HepG2 (cell line): ENCODE measurements around the gene ZFHX3. TPM values are rescaled to one million over a fixed set of nuclear protein-coding genes. Genes with fewer than 3 reads are reported as not detected.

Experiments used
- ATAC-seq: fragments of 200-7000 bp; cut with Tn5 transposase; 3 replicates; pipeline ENCODE4 v1.9.1; 2020; ENCODE audit warnings: mild to moderate bottlenecking, moderate library complexity
- BruUV-seq: library from RNA; stranded (reverse); fragments of 400-500 nt; replicated peaks from 2 replicates; lab custom pipeline; 2021; lab: Mats Ljungman, UMichigan
- CTCF ChIA-PET: fragments of 300-600 bp; formaldehyde crosslinking; extraction: SDS; loops from one replicate; lab custom pipeline; 2021; ENCODE audit warnings: low total read pairs, inconsistent platforms, low intra/inter-chr PET ratio; lab: Yijun Ruan, JAX
- POLR2A ChIA-PET: fragments of 350-600 bp; sonication (Branson Sonifier 250); formaldehyde crosslinking; loops from one replicate; lab custom pipeline; 2020; ENCODE audit warnings: antibody characterized with exemption, inconsistent platforms; lab: Yijun Ruan, JAX
- DNase-seq: peaks from one replicate; pipeline ENCODE4 v3.0.0-alpha.2; 2015; ENCODE audit warnings: low spot score
- FAIRE-seq: peaks from 3 replicates; lab custom pipeline; 2011; peaks lifted over from hg19 to GRCh38; lab: Jason Lieb, UNC
- H2AFZ ChIP-seq: one replicate; pipeline ENCODE4 v1.6.1; 2011; ENCODE audit warnings: low read length, inconsistent platforms
- H3K27ac ChIP-seq: fragments of 300-600 bp; 3 replicates; pipeline ENCODE4 v1.8.0; 2011; ENCODE audit warnings: mixed run types, mild to moderate bottlenecking, mixed read lengths, low read length, inconsistent platforms; ENCODE audit not compliant: insufficient read depth; ENCODE audit errors: extremely low read length
- H3K27me3 ChIP-seq, 2 experiments: fragments of 200-600 bp in 1 of 2; 2 replicates in 1 of 2; 3 replicates in 1 of 2; pipeline versions ENCODE4 v1.6.0 to v1.8.0; 2011; ENCODE audit warnings: low read length in 2 of 2, mild to moderate bottlenecking in 2 of 2, moderate library complexity in 2 of 2, inconsistent platforms in 1 of 2; ENCODE audit not compliant: insufficient read depth in 2 of 2, control insufficient read depth in 1 of 2
- H3K36me3 ChIP-seq, 2 experiments: fragments of 200-600 bp in 1 of 2; replicated peaks in 1 of 2; 2 replicates in 1 of 2; 3 replicates in 1 of 2; pipeline versions ENCODE4 v1.5.1 to v1.8.0; 2011; ENCODE audit warnings: low read length in 2 of 2, inconsistent platforms in 1 of 2; ENCODE audit not compliant: insufficient read depth in 2 of 2, control insufficient read depth in 1 of 2
- H3K4me1 ChIP-seq: 2 replicates; pipeline ENCODE4 v1.5.1; 2012; ENCODE audit warnings: low read length, inconsistent platforms; ENCODE audit not compliant: insufficient read depth
- H3K4me2 ChIP-seq: 2 replicates; pipeline ENCODE4 v1.6.0; 2011; ENCODE audit warnings: low read depth, low read length, inconsistent platforms
- H3K4me3 ChIP-seq, 3 experiments: fragments of 200-600 bp in 1 of 3; sonication (generic), shearing (Covaris generic) in 1 of 3; replicated peaks in 1 of 3; 2 replicates each; pipeline ENCODE4 v1.5.1; 2011 to 2016; ENCODE audit warnings: low read length in 3 of 3, inconsistent platforms in 2 of 3, low read depth in 2 of 3, mild to moderate bottlenecking in 2 of 3, control low read depth in 1 of 3, mixed read lengths in 1 of 3; ENCODE audit not compliant: insufficient read depth in 1 of 3
- H3K79me2 ChIP-seq: one replicate; pipeline ENCODE4 v1.6.1; 2011; ENCODE audit warnings: low read length, inconsistent platforms; ENCODE audit not compliant: insufficient read depth
- H3K9ac ChIP-seq: 2 replicates; pipeline ENCODE4 v1.6.0; 2011; ENCODE audit warnings: mild to moderate bottlenecking, low read depth, low read length, inconsistent platforms; ENCODE audit not compliant: insufficient read depth
- H3K9me3 ChIP-seq: 2 replicates; pipeline ENCODE4 v1.5.1; 2012; ENCODE audit warnings: mild to moderate bottlenecking, low read length
- H4K20me1 ChIP-seq: 2 replicates; pipeline ENCODE4 v1.6.0; 2011; ENCODE audit warnings: inconsistent platforms, mild to moderate bottlenecking, low read length, moderate library complexity; ENCODE audit not compliant: insufficient read depth
- CREB1 ChIP-seq, 2 experiments: fragments of 450-650 bp in 1 of 2; IDR thresholded peaks; 2 replicates each; pipeline ENCODE4 v1.6.1; 2016 to 2017; ENCODE audit warnings: control low read depth in 1 of 2, mild to moderate bottlenecking in 1 of 2, missing compliant biosample characterization in 1 of 2, missing genetic modification characterization in 1 of 2
- FOXJ3 ChIP-seq: sonication (generic); formaldehyde crosslinking; IDR thresholded peaks from 2 replicates; pipeline ENCODE4 v1.4.0; 2020; ENCODE audit warnings: missing genetic modification reagents, mild to moderate bottlenecking, borderline replicate concordance
- IKZF1 ChIP-seq: fragments of 450-650 bp; IDR thresholded peaks from 2 replicates; pipeline ENCODE4 v1.7.1; 2016
- RAD21 ChIP-seq: fragments of 450-650 bp; formaldehyde crosslinking; IDR thresholded peaks from 2 replicates; pipeline ENCODE4 v1.5.0; 2020; ENCODE audit warnings: mild to moderate bottlenecking
- SALL1 ChIP-seq: sonication (generic); formaldehyde crosslinking; IDR thresholded peaks from 2 replicates; pipeline ENCODE4 v1.8.0; 2022; ENCODE audit warnings: mild to moderate bottlenecking, missing genetic modification reagents
- SMC3 ChIP-seq: IDR thresholded peaks from 2 replicates; pipeline ENCODE4 v1.6.1; 2011; ENCODE audit warnings: low read length, improper control_type of control experiment
- STAG1 ChIP-seq: sonication (generic); formaldehyde crosslinking; IDR thresholded peaks from 2 replicates; pipeline ENCODE4 v1.4.0; 2020; ENCODE audit warnings: missing genetic modification reagents
- XRCC5 ChIP-seq: fragments of 200-400 bp; formaldehyde crosslinking; optimal IDR thresholded peaks from 2 replicates; pipeline ENCODE3; 2017; ENCODE audit warnings: mild to moderate bottlenecking, low read length
- ZMYM4 ChIP-seq: sonication (generic); formaldehyde crosslinking; IDR thresholded peaks from 2 replicates; pipeline ENCODE4 v1.8.1; 2023; ENCODE audit warnings: mild to moderate bottlenecking, missing genetic modification reagents
- ZNF747 ChIP-seq: sonication (generic); formaldehyde crosslinking; IDR thresholded peaks from 2 replicates; pipeline ENCODE4 v1.8.1; 2023; ENCODE audit warnings: missing genetic modification reagents, mild to moderate bottlenecking, borderline replicate concordance
- ZNF775 ChIP-seq: sonication (generic); formaldehyde crosslinking; IDR thresholded peaks from 2 replicates; pipeline ENCODE4 v1.4.0; 2020; ENCODE audit warnings: missing genetic modification reagents, mild to moderate bottlenecking, moderate library complexity, borderline replicate concordance
- WGBS: methylation state at CpG from one replicate; pipeline ENCODE4 v1.1.6; 2017; ENCODE audit warnings: low lambda C conversion rate; 5-methylcytosine and 5-hydroxymethylcytosine counted together
- in situ Hi-C: cut with HindIII; loops from 2 replicates; pipeline ENCODE4 v1.10.0; 2017; ENCODE audit warnings: low pct_unique_long_range_greater_than_20kb; ENCODE audit not compliant: extremely low pct_ligation_motif_present
- intact Hi-C: fragments of 100-400 bp; cut with micrococcal nuclease; formaldehyde crosslinking; loops from one replicate; pipeline ENCODE4 v1.10.0; 2022; ENCODE audit not compliant: unreplicated experiment
- polyA plus RNA-seq, 8 experiments: library from polyadenylated mRNA; depleted of rRNA in 3 of 8; stranded (reverse) in 7 of 8; unstranded in 1 of 8; fragments of >200 nt; fragmentation: Illumina TruSeq in 4 of 8; extraction: Trizol in 4 of 8; gene quantifications; 2 replicates each; pipeline versions ENCODE4 v1.2.1 to v1.2.3, GENCODE V29; 2011 to 2016; ENCODE audit warnings: low read depth in 4 of 8, missing spikeins in 1 of 8, mixed read lengths in 1 of 8; ENCODE audit not compliant: insufficient read depth in 1 of 8
- total RNA-seq, 5 experiments: library from RNA; depleted of rRNA; stranded (reverse); fragments of >200 nt; fragmentation: Illumina TruSeq; extraction: Trizol; gene quantifications; 2 replicates each; pipeline ENCODE4 v1.2.3, GENCODE V29; 2016; ENCODE audit warnings: low read depth in 1 of 5
- TF ChIP-seq, protein P1 (sequence below), 2 experiments: sonication (generic) in 1 of 2; formaldehyde crosslinking in 1 of 2; IDR thresholded peaks; 2 replicates each; pipeline versions ENCODE4 v1.4.0 to v1.6.1; 2018 to 2020; ENCODE audit warnings: missing genetic modification reagents in 2 of 2, borderline replicate concordance in 1 of 2, low read depth in 1 of 2, mild to moderate bottlenecking in 1 of 2, missing biosample characterization in 1 of 2
- TF ChIP-seq, protein P2 (sequence below): sonication (generic); formaldehyde crosslinking; IDR thresholded peaks from 2 replicates; pipeline ENCODE4 v1.5.0; 2020; ENCODE audit warnings: mild to moderate bottlenecking, missing genetic modification reagents, moderate library complexity

Gene ZFHX3
- total and polyA plus RNA-seq, 2 of the 13 experiments (the other 11 are each of a cell fraction or from before 2014, with no cell fraction given), result 5.0 to 6.0 TPM

DNA sequence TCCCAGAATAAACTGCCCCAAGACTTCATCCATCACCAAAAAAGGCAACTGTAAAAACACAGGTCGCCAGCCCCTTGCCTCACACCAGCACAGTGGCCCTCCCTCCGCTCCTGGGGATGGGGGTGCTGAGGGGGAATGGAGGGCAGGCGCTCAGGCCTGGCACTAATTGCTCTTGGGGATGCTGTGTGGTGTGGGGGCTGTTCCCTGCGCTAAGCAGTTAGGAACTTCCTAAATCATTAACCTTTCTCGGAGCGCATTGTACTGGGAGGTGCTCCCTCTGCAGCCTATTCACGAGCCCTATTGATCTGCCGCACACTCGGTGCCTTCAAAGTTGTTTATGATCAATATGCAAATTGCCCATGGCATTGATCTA, 199.9 kb downstream of the ZFHX3 start:
- H2AFZ ChIP-seq, result no peak overlapping the region
- H4K20me1 ChIP-seq, result peaks cover 4% of the 10 kb centered on the region; the same call in 1 of the 2 replicates
- no peak for FAIRE-seq
- H3K4me1 ChIP-seq, result no peaks in the 10 kb centered on the region
- no peak for ATAC-seq
- CTCF ChIA-PET, result no interaction called here
- no peak for TF ChIP-seq ZNF747
- TF ChIP-seq, all 625 proteins: peak for 0
- Histone ChIP-seq H3K27me3 (no peaks in the 10 kb centered on the region), H3K79me2 (peaks cover 2% of the 10 kb centered on the region), H3K36me3 (peaks cover 8 to 43% of the 10 kb centered on the region in 2 experiments), H3K4me2 (no peak overlapping the region), H3K9ac (no peak overlapping the region), H3K27ac (no peak overlapping the region), H3K9me3 (no peaks in the 10 kb centered on the region), H3K4me3 (no peak overlapping the region)
- BruUV-seq, result no TSS peak
- DNase-seq, result no peak
- WGBS, result 97% methylated on average over 9 of the region's 9 CpGs
- POLR2A ChIA-PET, result no interaction called here
- in situ Hi-C loops (loop anchor here (25.0 kb wide), 1 partner anchor 336 kb away; no protein-coding TSS in a partner anchor), intact Hi-C loops (no loop called here)

DNA sequence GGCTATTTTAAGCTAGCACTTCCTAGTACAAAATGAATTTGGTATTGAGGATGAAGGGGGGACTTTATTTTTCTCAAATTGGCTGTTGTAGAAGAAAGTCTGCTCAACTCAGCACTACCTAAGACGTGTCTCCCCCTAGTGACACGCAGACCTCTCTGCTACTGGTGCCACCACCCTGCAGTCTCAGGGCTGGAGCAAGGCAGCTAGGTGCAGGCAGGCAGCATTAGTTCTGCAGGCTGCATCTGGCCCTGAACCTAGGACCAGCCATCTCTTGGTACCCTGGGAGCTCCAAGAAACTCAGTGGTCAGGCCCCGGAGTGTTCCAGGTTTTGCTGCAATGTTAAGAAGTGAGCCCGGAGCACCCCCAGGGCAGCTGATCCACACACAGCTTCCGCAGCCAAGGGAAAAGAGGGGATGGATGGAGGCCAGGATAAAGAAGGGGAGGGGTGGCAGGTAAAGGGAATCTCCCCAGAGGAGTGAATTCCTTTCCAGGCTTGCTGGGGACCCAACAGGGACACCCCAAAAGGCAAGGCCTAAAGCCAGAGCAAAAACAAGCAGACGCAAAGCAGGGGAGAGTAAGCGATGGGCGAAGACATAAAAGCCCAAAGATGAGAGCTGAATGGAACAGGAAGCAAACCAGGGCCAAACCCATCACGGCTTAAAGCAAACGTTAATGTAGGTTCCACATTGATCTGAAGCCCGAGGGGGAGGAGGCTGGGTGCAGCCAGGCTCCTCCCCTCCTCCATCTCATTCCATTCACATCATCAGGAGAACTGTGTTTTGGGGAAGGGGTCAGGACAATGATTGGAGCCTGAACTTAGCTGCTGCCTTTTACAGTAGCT, 200.5 kb downstream of the ZFHX3 start:
- peak; percentile 50 for FAIRE-seq
- Histone ChIP-seq H3K27me3 (no peaks in the 10 kb centered on the region), H3K79me2 (peaks cover 2% of the 10 kb centered on the region), H3K4me2 (no peak overlapping the region), H3K4me3 (no peak overlapping the region), H3K27ac (no peak overlapping the region), H4K20me1 (peaks cover 4% of the 10 kb centered on the region; the same call in 1 of the 2 replicates), H3K9ac (no peak overlapping the region), H3K36me3 (peaks cover 8 to 39% of the 10 kb centered on the region in 2 experiments), H2AFZ (no peak overlapping the region), H3K4me1 (no peaks in the 10 kb centered on the region), H3K9me3 (no peaks in the 10 kb centered on the region)
- TF ChIP-seq XRCC5 (peak; percentile 39), ZNF775 (CRISPR knock-in tag) (no peak), CREB1 (IDR thresholded peaks at IDR 0.05) (no peak), CREB1 (CRISPR knock-in tag; IDR thresholded peaks at IDR 0.05) (no peak), SMC3 (peak; percentile 59), RAD21 (CRISPR knock-in tag) (0 out of 2 replicates have a peak, but pooled peaks have one; percentile 33), STAG1 (CRISPR knock-in tag) (peak; percentile 69), ZMYM4 (CRISPR knock-in tag) (no peak), SALL1 (CRISPR knock-in tag) (no peak), FOXJ3 (no peak), IKZF1 (no peak)
- TF ChIP-seq, protein P1, sequence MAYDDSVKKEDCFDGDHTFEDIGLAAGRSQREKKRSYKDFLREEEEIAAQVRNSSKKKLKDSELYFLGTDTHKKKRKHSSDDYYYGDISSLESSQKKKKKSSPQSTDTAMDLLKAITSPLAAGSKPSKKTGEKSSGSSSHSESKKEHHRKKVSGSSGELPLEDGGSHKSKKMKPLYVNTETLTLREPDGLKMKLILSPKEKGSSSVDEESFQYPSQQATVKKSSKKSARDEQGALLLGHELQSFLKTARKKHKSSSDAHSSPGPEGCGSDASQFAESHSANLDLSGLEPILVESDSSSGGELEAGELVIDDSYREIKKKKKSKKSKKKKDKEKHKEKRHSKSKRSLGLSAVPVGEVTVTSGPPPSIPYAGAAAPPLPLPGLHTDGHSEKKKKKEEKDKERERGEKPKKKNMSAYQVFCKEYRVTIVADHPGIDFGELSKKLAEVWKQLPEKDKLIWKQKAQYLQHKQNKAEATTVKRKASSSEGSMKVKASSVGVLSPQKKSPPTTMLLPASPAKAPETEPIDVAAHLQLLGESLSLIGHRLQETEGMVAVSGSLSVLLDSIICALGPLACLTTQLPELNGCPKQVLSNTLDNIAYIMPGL (CRISPR knock-in tag; IDR thresholded peaks at IDR 0.05; ENCODE audit: borderline replicate concordance in 1 of 2, low read depth in 1 of 2), result 0 out of 4 replicates have a peak, but pooled peaks of 1 of the 2 experiments have one; percentile 30
- TF ChIP-seq, protein P2, sequence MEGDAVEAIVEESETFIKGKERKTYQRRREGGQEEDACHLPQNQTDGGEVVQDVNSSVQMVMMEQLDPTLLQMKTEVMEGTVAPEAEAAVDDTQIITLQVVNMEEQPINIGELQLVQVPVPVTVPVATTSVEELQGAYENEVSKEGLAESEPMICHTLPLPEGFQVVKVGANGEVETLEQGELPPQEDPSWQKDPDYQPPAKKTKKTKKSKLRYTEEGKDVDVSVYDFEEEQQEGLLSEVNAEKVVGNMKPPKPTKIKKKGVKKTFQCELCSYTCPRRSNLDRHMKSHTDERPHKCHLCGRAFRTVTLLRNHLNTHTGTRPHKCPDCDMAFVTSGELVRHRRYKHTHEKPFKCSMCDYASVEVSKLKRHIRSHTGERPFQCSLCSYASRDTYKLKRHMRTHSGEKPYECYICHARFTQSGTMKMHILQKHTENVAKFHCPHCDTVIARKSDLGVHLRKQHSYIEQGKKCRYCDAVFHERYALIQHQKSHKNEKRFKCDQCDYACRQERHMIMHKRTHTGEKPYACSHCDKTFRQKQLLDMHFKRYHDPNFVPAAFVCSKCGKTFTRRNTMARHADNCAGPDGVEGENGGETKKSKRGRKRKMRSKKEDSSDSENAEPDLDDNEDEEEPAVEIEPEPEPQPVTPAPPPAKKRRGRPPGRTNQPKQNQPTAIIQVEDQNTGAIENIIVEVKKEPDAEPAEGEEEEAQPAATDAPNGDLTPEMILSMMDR, result peak; percentile 81
- ChIA-PET POLR2A (no interaction called here), CTCF (no interaction called here)
- no TSS peak for BruUV-seq
- intact Hi-C loops, result loop anchor here (1.0 kb wide), 1 partner anchor 345 kb away; no protein-coding TSS in a partner anchor
- WGBS, result 84% methylated on average over 11 of the region's 11 CpGs
- peak; percentile 30 for DNase-seq
- peak; percentile 87 for ATAC-seq
- in situ Hi-C loops, result loop anchor here (25.0 kb wide), 1 partner anchor 335 kb away; no protein-coding TSS in a partner anchor
